Purkinje cell (primary cell): Measurements from ENCODE around the gene CHODL. TPM values are rescaled to one million over a fixed set of nuclear protein-coding genes. Genes with fewer than 3 reads are reported as not detected.

Source experiments
- polyA plus RNA-seq: library from polyadenylated mRNA; unstranded; fragments of >200 nt; fragmentation: Nextera tagmentation; gene quantifications from 2 replicates; pipeline ENCODE4 v1.2.1, GENCODE V29; 2014

The CHODL gene
- 3.4 and 4.4 TPM in 2 replicates for polyA plus RNA-seq

GRCh38 chr21:18244671-18245463 is at the start of gene CHODL:
Gene CHODL, plus strand, starts transcription at chr21:18244833. Its CDS starts 391 bp downstream, at chr21:18245224.

Other genes with a start within 250 kb of the CHODL start
- gene TMPRSS15, start 159.0 kb downstream of the CHODL start, polyA plus RNA-seq = not detected in 2 replicates